ENCODE results near the gene KCNJ14.
A peak's percentile ranks its signal among the peaks of the same experiment; 100 is the strongest.

GRCh38 chr19:48418317-48419064 is 36.9 kb upstream of the KCNJ14 start:
- TF ChIP-seq CTCF (conservative IDR thresholded peaks at IDR 0.05; ENCODE audit: low read length) (peak; percentile 47; the same call in 1 of the 2 replicates), EZH2phosphoT487 (IDR thresholded peaks at IDR 0.05; ENCODE audit: borderline replicate concordance) (no peak)

All from Loucy (cell line).